Prostate gland (tissue), 2 donors: Measurements from ENCODE around the gene CCDC107.

Experiments used
- POLR2A ChIP-seq: fragments of 450-650 bp; IDR thresholded peaks from one replicate; pipeline ENCODE4 v1.6.1; 2016; ENCODE audit warnings: antibody characterized with exemption, mild to moderate bottlenecking
- POLR2AphosphoS5 ChIP-seq: sonication (generic); formaldehyde crosslinking; IDR thresholded peaks from one replicate; pipeline ENCODE4 v1.6.1; 2017; ENCODE audit warnings: antibody characterized with exemption
- TF ChIP-seq, protein P1 (sequence below), 4 experiments: fragments of 200-600 bp in 2 of 4; fragments of 450-650 bp in 2 of 4; sonication (generic) in 2 of 4; IDR thresholded peaks; 1 replicate in 3 of 4; 2 replicates in 1 of 4; pipeline ENCODE4 v1.5.1; 2016 to 2019; ENCODE audit warnings: antibody characterized with exemption in 4 of 4, mild to moderate bottlenecking in 2 of 4, moderate library complexity in 2 of 4

- TF ChIP-seq, protein P1, sequence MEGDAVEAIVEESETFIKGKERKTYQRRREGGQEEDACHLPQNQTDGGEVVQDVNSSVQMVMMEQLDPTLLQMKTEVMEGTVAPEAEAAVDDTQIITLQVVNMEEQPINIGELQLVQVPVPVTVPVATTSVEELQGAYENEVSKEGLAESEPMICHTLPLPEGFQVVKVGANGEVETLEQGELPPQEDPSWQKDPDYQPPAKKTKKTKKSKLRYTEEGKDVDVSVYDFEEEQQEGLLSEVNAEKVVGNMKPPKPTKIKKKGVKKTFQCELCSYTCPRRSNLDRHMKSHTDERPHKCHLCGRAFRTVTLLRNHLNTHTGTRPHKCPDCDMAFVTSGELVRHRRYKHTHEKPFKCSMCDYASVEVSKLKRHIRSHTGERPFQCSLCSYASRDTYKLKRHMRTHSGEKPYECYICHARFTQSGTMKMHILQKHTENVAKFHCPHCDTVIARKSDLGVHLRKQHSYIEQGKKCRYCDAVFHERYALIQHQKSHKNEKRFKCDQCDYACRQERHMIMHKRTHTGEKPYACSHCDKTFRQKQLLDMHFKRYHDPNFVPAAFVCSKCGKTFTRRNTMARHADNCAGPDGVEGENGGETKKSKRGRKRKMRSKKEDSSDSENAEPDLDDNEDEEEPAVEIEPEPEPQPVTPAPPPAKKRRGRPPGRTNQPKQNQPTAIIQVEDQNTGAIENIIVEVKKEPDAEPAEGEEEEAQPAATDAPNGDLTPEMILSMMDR (IDR thresholded peaks at IDR 0.05): no peak
- TF ChIP-seq POLR2AphosphoS5 (no peak), POLR2A (no peak)
These were observed 28.4 kb downstream of the CCDC107 start for GRCh38 chr9:35686222-35687203.
